ENCODE results near the gene OXSM.

DNA sequence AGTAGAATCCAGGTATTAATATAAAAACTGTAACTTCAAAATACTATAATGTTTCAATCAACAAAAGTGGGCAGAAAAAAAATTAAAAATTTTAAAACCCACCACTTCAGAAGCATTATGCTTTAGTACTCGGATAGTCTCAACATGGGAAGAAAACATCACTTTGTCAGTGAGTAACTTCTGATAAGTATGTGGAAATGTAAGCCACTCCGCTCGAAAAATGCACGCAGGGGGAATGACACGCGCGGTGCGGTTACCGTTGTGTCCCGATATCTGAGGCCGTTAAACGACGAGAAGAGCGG lies 7.3 kb upstream of the OXSM start:
- TF ChIP-seq CTCF (IDR thresholded peaks at IDR 0.05; ENCODE audit: low read depth, low read length) = no peak
- TF ChIP-seq EZH2phosphoT487 (IDR thresholded peaks at IDR 0.05; ENCODE audit: low read depth) = no peak

Measured in OCI-LY3 (cell line).